ENCODE data around the gene DNAI7.

DNA sequence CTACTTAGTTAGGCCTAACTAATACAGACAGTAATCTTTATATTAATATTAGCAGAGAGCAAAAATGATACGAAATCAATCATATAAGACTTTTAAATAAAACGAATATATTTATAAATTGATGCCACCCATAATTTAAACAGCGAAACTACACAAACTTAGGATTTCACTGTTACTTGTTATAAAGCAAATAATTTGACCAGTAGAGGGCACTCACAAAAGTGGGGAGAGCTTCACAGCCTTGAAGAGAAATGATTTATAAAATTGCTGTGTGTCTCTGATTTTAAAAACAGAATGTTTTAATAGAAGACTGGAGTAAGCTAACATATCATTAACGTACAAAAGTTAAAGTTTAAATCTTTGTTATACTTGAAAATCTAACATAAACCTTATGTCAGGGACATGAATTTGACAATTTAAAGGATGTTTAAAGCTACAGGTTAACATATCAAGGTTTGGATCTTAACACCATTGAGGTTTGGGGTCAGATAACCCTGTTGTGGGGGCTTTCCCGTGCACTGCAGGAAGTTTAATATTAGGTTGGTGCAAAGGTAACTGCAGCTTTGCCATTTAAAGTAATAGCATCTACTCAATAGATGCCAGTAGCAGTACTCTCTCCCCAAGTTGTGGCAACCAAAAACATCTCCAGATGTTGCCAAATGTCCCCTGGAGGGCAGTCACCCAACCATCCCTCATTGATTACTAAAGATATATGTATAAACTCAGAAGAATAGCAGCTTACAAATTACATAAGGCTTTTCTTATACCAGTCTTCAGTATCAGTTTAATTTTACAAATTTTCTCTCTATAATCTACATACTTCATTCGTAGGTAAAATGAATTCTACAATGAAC is 46.4 kb upstream of the DNAI7 start:
- TF ChIP-seq ZNF274 (IDR thresholded peaks at IDR 0.05; ENCODE audit: low read depth, low read length), result no peak
- TF ChIP-seq YY1 (IDR thresholded peaks at IDR 0.05; ENCODE audit: insufficient read depth, insufficient read length), result no peak
